NCI-H2081 (cell line): ENCODE data around the gene ABLIM3.
A peak's percentile ranks its signal among the peaks of the same experiment; 100 is the strongest.

Source experiments
- DNase-seq, 2 experiments: peaks; one replicate each; lab custom pipeline; 2025; lab: John Stamatoyannopoulos, UW

Gene ABLIM3

GRCh38 chr5:149141224-149141956, at the start of gene ABLIM3:
Gene ABLIM3, plus strand, starts transcription at chr5:149141493. Its CDS starts 603 bp downstream, at chr5:149142096.
- DNase-seq: peak; percentile 29 to 43

- no peak for DNase-seq
Observed at GRCh38 chr5:149093625-149094024, 47.7 kb upstream of the ABLIM3 start.

GRCh38 chr5:149094996-149095395, 46.3 kb upstream of the ABLIM3 start:
- no peak for DNase-seq

GRCh38 chr5:149099920-149100319, 41.4 kb upstream of the ABLIM3 start:
- DNase-seq: no peak

- no peak for DNase-seq
Observed at GRCh38 chr5:149100331-149100730, 41.0 kb upstream of the ABLIM3 start.

GRCh38 chr5:149108651-149109280, 32.5 kb upstream of the ABLIM3 start:
- DNase-seq: no peak

GRCh38 chr5:149110406-149110805, 30.9 kb upstream of the ABLIM3 start:
- DNase-seq: no peak

- no peak for DNase-seq
Observed at GRCh38 chr5:149113669-149114068, 27.6 kb upstream of the ABLIM3 start.

- peak in 1 of 2 experiments; percentile 38 for DNase-seq
Observed at GRCh38 chr5:149114403-149115312, 26.6 kb upstream of the ABLIM3 start.

GRCh38 chr5:149117970-149118369, 23.3 kb upstream of the ABLIM3 start:
- no peak for DNase-seq

- DNase-seq: no peak
Observed at GRCh38 chr5:149118463-149118862, 22.8 kb upstream of the ABLIM3 start.

- no peak for DNase-seq
Observed at GRCh38 chr5:149121145-149121544, 20.1 kb upstream of the ABLIM3 start.

GRCh38 chr5:149123211-149123610, 18.1 kb upstream of the ABLIM3 start:
- DNase-seq: no peak

- DNase-seq: no peak
Observed at GRCh38 chr5:149125386-149125891, 15.9 kb upstream of the ABLIM3 start.

- no peak for DNase-seq
Observed at GRCh38 chr5:149126906-149127305, 14.4 kb upstream of the ABLIM3 start.

GRCh38 chr5:149127394-149127955, 13.8 kb upstream of the ABLIM3 start:
- no peak for DNase-seq

GRCh38 chr5:149128023-149128875, 13.0 kb upstream of the ABLIM3 start:
- DNase-seq: no peak

- no peak for DNase-seq
Observed at GRCh38 chr5:149129181-149129580, 12.1 kb upstream of the ABLIM3 start.

GRCh38 chr5:149130121-149130914, 11.0 kb upstream of the ABLIM3 start:
- no peak for DNase-seq

- DNase-seq: no peak
Observed at GRCh38 chr5:149132474-149132873, 8.8 kb upstream of the ABLIM3 start.
